ENCODE measurements around the gene BICD2. TPM values are rescaled to one million over a fixed set of nuclear protein-coding genes. Genes with fewer than 3 reads are reported as not detected.

Gene BICD2
- total and polyA plus RNA-seq, 2 of the 13 experiments (the other 11 are each of a cell fraction or from before 2014, with no cell fraction given), result 5.1 to 17.4 TPM

- TF ChIP-seq RAD21 (CRISPR knock-in tag; IDR thresholded peaks at IDR 0.05) (peak; percentile 25; the same call in 1 of the 2 replicates), MAX (IDR thresholded peaks at IDR 0.05) (peak; percentile 42; the same call in 1 of the 2 replicates), GABPB1 (CRISPR knock-in tag; IDR thresholded peaks at IDR 0.05) (peak; percentile 51; the same call in 1 of the 2 replicates), SOX6 (IDR thresholded peaks at IDR 0.05) (no peak), SOX6 (CRISPR knock-in tag; IDR thresholded peaks at IDR 0.05) (peak; percentile 77), SOX13 (IDR thresholded peaks at IDR 0.05) (no peak), SOX13 (CRISPR knock-in tag; conservative IDR thresholded peaks at IDR 0.05 in 1 of 2, IDR thresholded peaks at IDR 0.05 in 1 of 2) (peak in 1 of 2 experiments; percentile 55; a peak in 1 of 4 replicates), RXRA (CRISPR knock-in tag; IDR thresholded peaks at IDR 0.05) (no peak), CREB1 (IDR thresholded peaks at IDR 0.05) (no peak), CREB1 (CRISPR knock-in tag; IDR thresholded peaks at IDR 0.05) (no peak), PITX1 (CRISPR knock-in tag; IDR thresholded peaks at IDR 0.05) (peak; percentile 50; the same call in 1 of the 2 replicates), CTCF (CRISPR knock-in tag; IDR thresholded peaks at IDR 0.05) (peak; percentile 32), TGIF2 (CRISPR knock-in tag; IDR thresholded peaks at IDR 0.05) (no peak), POGK (CRISPR knock-in tag; conservative IDR thresholded peaks at IDR 0.05) (peak; percentile 44; the same call in 1 of the 2 replicates), MYC (CRISPR knock-in tag; IDR thresholded peaks at IDR 0.05; ENCODE audit: borderline replicate concordance) (peak; percentile 19; the same call in 1 of the 2 replicates), ZMYM4 (CRISPR knock-in tag; IDR thresholded peaks at IDR 0.05) (peak; percentile 51; the same call in 1 of the 2 replicates), ZKSCAN1 (IDR thresholded peaks at IDR 0.05; ENCODE audit: low read length) (no peak), PCBP2 (optimal IDR thresholded peaks at IDR 0.05; ENCODE audit: low read depth, low read length, poor library complexity, severe bottlenecking) (no peak), ZNF605 (CRISPR knock-in tag; IDR thresholded peaks at IDR 0.05) (no peak), ATF7-NPFF (CRISPR knock-in tag; IDR thresholded peaks at IDR 0.05; ENCODE audit: low read depth) (peak; percentile 69; the same call in 1 of the 2 replicates), ZBTB39 (CRISPR knock-in tag; IDR thresholded peaks at IDR 0.05) (peak; percentile 52; the same call in 1 of the 2 replicates), ZNF800 (CRISPR knock-in tag; IDR thresholded peaks at IDR 0.05) (peak; percentile 60; the same call in 1 of the 2 replicates)
These were observed 44.3 kb upstream of the BICD2 start (continued) for GRCh38 chr9:92808726-92809451.

Measured in HepG2 (cell line).